WTC11 (cell line): ENCODE results near the gene CD200R1. TPM values are rescaled to one million over a fixed set of nuclear protein-coding genes. Genes with fewer than 3 reads are reported as not detected.

Experiments
- ATAC-seq: fragments of 200-7000 bp; cut with Tn5 transposase; 2 replicates; pipeline ENCODE4 v1.10.0; 2021; ENCODE audit warnings: mild to moderate bottlenecking, moderate library complexity
- CTCF ChIA-PET: fragments of 300-600 bp; sonication (Branson Sonifier 250); formaldehyde crosslinking; loops from one replicate; lab custom pipeline; 2021; ENCODE audit warnings: antibody characterized with exemption; lab: Charles Lee
- POLR2A ChIA-PET: fragments of 350-600 bp; sonication (Branson Sonifier 250); formaldehyde crosslinking; loops from one replicate; lab custom pipeline; 2021; ENCODE audit warnings: antibody characterized with exemption; lab: Charles Lee
- DNase-seq: peaks from one replicate; pipeline ENCODE4 v3.0.0; 2021; ENCODE audit warnings: low spot score
- H3K27ac Mint-ChIP-seq: 2 replicates; pipeline ENCODE4 v1.8.0; 2021; ENCODE audit warnings: mixed read lengths
- H3K27me3 Mint-ChIP-seq: 2 replicates; pipeline ENCODE4 v1.8.0; 2021; ENCODE audit warnings: low read depth, mild to moderate bottlenecking, moderate library complexity, mixed read lengths
- H3K36me3 Mint-ChIP-seq: 2 replicates; pipeline ENCODE4 v1.8.0; 2021; ENCODE audit warnings: mixed read lengths
- H3K4me1 Mint-ChIP-seq: 2 replicates; pipeline ENCODE4 v1.8.0; 2022; ENCODE audit warnings: mixed read lengths
- H3K4me3 Mint-ChIP-seq: 2 replicates; pipeline ENCODE4 v1.8.0; 2021; ENCODE audit warnings: mild to moderate bottlenecking, moderate library complexity, mixed read lengths
- H3K9me3 Mint-ChIP-seq: 2 replicates; pipeline ENCODE4 v1.8.0; 2021; ENCODE audit warnings: mixed read lengths
- ARID4B ChIP-seq: sonication (generic); formaldehyde crosslinking; IDR thresholded peaks from 2 replicates; pipeline ENCODE4 v1.8.0; 2023; ENCODE audit warnings: missing genetic modification reagents, mild to moderate bottlenecking, borderline replicate concordance
- ATF2 ChIP-seq: sonication (generic); formaldehyde crosslinking; IDR thresholded peaks from 2 replicates; pipeline ENCODE4 v1.8.1; 2022; ENCODE audit warnings: low read depth, missing genetic modification reagents, borderline replicate concordance
- CDX4 ChIP-seq: fragments of 250-450 bp; sonication (Bioruptor Pico); IDR thresholded peaks from 2 replicates; pipeline ENCODE4 v1.9.0; 2021; ENCODE audit warnings: moderate library complexity, mild to moderate bottlenecking, inconsistent platforms, borderline replicate concordance
- CTCF ChIP-seq: fragments of 200-600 bp; IDR thresholded peaks from 2 replicates; pipeline ENCODE4 v1.8.0; 2022; ENCODE audit warnings: antibody characterized with exemption
- ESRRA ChIP-seq: sonication (generic); formaldehyde crosslinking; IDR thresholded peaks from 2 replicates; pipeline ENCODE4 v1.8.1; 2022; ENCODE audit warnings: mild to moderate bottlenecking, missing genetic modification reagents, borderline replicate concordance
- FOXP4 ChIP-seq: sonication (generic); formaldehyde crosslinking; IDR thresholded peaks from 2 replicates; pipeline ENCODE4 v1.8.0; 2022; ENCODE audit warnings: mild to moderate bottlenecking, missing genetic modification reagents
- JUN ChIP-seq: sonication (generic); formaldehyde crosslinking; IDR thresholded peaks from 2 replicates; pipeline ENCODE4 v1.8.0; 2023; ENCODE audit warnings: mild to moderate bottlenecking, missing genetic modification reagents
- MLX ChIP-seq: sonication (generic); formaldehyde crosslinking; IDR thresholded peaks from 2 replicates; pipeline ENCODE4 v1.8.1; 2023; ENCODE audit warnings: mild to moderate bottlenecking, missing genetic modification reagents, moderate library complexity
- NFYB ChIP-seq: sonication (generic); formaldehyde crosslinking; conservative IDR thresholded peaks from 2 replicates; pipeline ENCODE4 v1.8.0; 2022; ENCODE audit warnings: low read depth, missing genetic modification reagents
- PREB ChIP-seq: sonication (generic); formaldehyde crosslinking; IDR thresholded peaks from 2 replicates; pipeline ENCODE4 v1.8.1; 2022; ENCODE audit warnings: mild to moderate bottlenecking, missing genetic modification reagents, moderate library complexity, borderline replicate concordance
- RELA ChIP-seq: sonication (generic); formaldehyde crosslinking; IDR thresholded peaks from 2 replicates; pipeline ENCODE4 v1.8.1; 2022; ENCODE audit warnings: missing genetic modification reagents, mild to moderate bottlenecking, borderline replicate concordance
- RORB ChIP-seq: fragments of 250-450 bp; sonication (Bioruptor Pico); IDR thresholded peaks from 2 replicates; pipeline ENCODE4 v1.9.0; 2021; ENCODE audit warnings: mild to moderate bottlenecking
- SMAD3 ChIP-seq: sonication (generic); formaldehyde crosslinking; IDR thresholded peaks from 2 replicates; pipeline ENCODE4 v1.8.0; 2022; ENCODE audit warnings: missing genetic modification reagents, mild to moderate bottlenecking, borderline replicate concordance
- TEAD1 ChIP-seq: sonication (generic); formaldehyde crosslinking; IDR thresholded peaks from 2 replicates; pipeline ENCODE4 v1.8.0; 2022; ENCODE audit warnings: mild to moderate bottlenecking, missing genetic modification reagents
- ZBTB43 ChIP-seq: sonication (generic); formaldehyde crosslinking; IDR thresholded peaks from 2 replicates; pipeline ENCODE4 v1.8.1; 2023; ENCODE audit warnings: mild to moderate bottlenecking, missing genetic modification reagents
- ZNF219 ChIP-seq: sonication (generic); formaldehyde crosslinking; IDR thresholded peaks from 2 replicates; pipeline ENCODE4 v1.8.0; 2023; ENCODE audit warnings: missing genetic modification reagents, mild to moderate bottlenecking, borderline replicate concordance
- ZNF232 ChIP-seq: sonication (generic); formaldehyde crosslinking; IDR thresholded peaks from 2 replicates; pipeline ENCODE4 v1.8.0; 2022; ENCODE audit warnings: mild to moderate bottlenecking, missing genetic modification reagents
- ZNF396 ChIP-seq: fragments of 250-450 bp; sonication (Bioruptor Pico); IDR thresholded peaks from 2 replicates; pipeline ENCODE4 v1.8.0; 2021; ENCODE audit warnings: mild to moderate bottlenecking, moderate library complexity, borderline replicate concordance
- ZNF423 ChIP-seq: fragments of 250-450 bp; sonication (Bioruptor Pico); IDR thresholded peaks from 2 replicates; pipeline ENCODE4 v2.1.2; 2022; ENCODE audit warnings: mild to moderate bottlenecking, moderate library complexity
- total RNA-seq: library from RNA; stranded (reverse); gene quantifications from 3 replicates; pipeline ENCODE4 v1.2.3, GENCODE V29; 2021
- TF ChIP-seq, protein P1 (sequence below): sonication (generic); formaldehyde crosslinking; IDR thresholded peaks from 2 replicates; pipeline ENCODE4 v1.8.0; 2023; ENCODE audit warnings: missing genetic modification reagents

Gene CD200R1
- total RNA-seq, 1 experiment from 2014 or later = not detected

- POLR2A ChIA-PET = interaction anchor here (0.6 kb wide), 1 partner anchor 368 kb away, joined by 4 read pairs; no protein-coding TSS in a partner anchor
- no peak overlapping the region for H3K4me3 Mint-ChIP-seq
- TF ChIP-seq ESRRA (CRISPR knock-in tag) (no peak), CTCF (no peak), RORB (CRISPR knock-in tag) (no peak), FOXP4 (CRISPR knock-in tag) (no peak), PREB (no peak), RELA (no peak), ZNF232 (CRISPR knock-in tag) (no peak), ZBTB43 (CRISPR knock-in tag) (no peak), TEAD1 (CRISPR knock-in tag) (no peak), ARID4B (CRISPR knock-in tag) (no peak), SMAD3 (CRISPR knock-in tag) (no peak), ZNF423 (CRISPR knock-in tag) (no peak), NFYB (CRISPR knock-in tag) (no peak), ZNF396 (CRISPR knock-in tag) (no peak), MLX (no peak), ZNF219 (CRISPR knock-in tag) (no peak), ATF2 (CRISPR knock-in tag) (no peak), CDX4 (CRISPR knock-in tag) (no peak), JUN (no peak)
- TF ChIP-seq, protein P1, sequence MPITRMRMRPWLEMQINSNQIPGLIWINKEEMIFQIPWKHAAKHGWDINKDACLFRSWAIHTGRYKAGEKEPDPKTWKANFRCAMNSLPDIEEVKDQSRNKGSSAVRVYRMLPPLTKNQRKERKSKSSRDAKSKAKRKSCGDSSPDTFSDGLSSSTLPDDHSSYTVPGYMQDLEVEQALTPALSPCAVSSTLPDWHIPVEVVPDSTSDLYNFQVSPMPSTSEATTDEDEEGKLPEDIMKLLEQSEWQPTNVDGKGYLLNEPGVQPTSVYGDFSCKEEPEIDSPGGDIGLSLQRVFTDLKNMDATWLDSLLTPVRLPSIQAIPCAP (CRISPR knock-in tag) = no peak
- H3K27ac Mint-ChIP-seq = no peak overlapping the region
- CTCF ChIA-PET = interaction anchor here (1.2 kb wide), 1 partner anchor 266 kb away, joined by 3 read pairs; no protein-coding TSS in a partner anchor
- ATAC-seq (no peak), DNase-seq (no peak)
- H3K27me3 Mint-ChIP-seq = no peaks in the 10 kb centered on the region
- H3K9me3 Mint-ChIP-seq = no peaks in the 10 kb centered on the region
- peaks cover 37% of the 10 kb centered on the region for H3K36me3 Mint-ChIP-seq
- H3K4me1 Mint-ChIP-seq = peaks cover 11% of the 10 kb centered on the region
These were observed 25.8 kb upstream of the CD200R1 start for GRCh38 chr3:113000691-113001090.
